MV-4-11 (cell line): ENCODE data around the gene CLCN7.

Experiments
- DNase-seq: peaks from one replicate; lab custom pipeline; 2025; lab: John Stamatoyannopoulos, UW

The CLCN7 gene

DNA sequence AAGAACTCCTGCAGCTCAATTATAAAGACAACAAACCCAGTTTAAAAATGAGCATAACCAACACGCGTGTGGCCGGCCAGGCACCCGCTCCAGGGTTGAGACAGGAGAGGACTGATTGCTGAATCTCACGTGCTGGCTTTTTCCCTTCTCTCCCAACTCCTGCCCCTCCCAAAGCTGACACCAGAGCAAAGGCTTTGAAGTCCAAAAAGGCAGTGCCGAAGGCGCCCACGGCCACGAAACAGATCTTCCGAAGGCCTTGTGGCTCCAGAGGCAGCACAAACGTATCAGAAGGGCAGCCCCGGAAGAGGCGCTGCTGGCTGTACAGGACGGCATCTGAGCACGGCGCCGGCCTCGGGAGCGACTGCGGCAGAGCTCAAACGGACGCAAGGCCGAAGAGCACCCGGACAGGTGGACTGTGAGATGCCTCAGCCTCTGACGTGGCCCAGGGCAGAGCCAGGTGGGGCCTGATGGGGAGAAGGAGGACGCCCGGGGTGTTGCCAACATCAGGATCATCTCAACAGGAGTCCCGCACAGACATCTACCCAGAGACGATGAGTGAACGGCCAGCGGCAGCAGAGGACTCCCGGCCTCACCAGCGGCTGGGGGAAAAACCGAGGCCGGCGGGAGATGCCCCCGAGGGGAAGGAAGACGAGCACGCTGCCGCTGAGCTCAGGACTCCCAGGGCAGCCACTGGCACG, 10.5 kb downstream of the CLCN7 start:
- no peak for DNase-seq

DNA sequence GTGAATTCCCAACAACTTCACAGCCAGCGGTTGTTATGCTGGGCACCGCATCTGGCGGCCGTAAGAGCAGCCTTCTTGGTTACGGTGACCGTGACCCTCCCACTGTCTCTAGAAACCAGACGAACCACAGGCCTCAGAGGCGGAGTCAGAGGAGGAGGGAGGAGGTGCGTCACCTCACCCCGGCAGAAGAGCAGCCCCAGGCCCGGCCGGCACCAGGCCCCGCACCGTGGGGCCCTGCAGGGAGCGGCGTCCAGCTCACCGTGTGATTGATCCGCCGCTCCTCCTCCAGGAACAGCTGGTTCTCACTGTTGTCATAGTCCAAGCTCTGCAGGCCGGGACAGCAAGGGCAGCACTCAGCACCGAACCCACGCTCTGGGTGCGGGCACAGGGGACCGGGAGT, 13.7 kb downstream of the CLCN7 start:
- no peak for DNase-seq

DNA sequence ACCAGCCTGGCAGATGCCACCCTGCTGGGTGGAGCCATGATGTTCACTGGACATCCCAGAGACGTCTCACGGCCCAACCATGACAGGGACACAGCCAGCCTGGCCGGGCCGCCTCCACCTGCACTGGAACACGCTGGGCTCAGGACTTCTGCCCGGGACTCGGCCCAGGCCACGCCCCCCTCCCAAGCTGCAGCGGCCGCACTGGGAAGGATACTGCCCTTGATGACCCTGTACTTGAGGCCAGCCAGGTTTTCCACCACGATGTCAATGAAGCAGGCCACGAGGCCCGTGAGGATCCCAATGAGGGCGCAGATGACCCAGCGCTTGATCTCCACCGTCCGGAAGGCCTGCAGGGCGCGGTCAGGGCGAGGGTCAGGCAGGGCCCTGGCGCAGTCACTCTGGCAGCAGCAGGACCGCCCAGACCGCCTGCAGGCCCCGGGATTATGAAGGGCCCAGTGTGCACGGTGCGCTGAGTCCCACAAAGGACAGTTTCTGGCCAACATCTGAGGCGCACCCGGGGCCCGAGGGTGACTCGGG, 14.2 kb downstream of the CLCN7 start:
- DNase-seq: no peak

DNA sequence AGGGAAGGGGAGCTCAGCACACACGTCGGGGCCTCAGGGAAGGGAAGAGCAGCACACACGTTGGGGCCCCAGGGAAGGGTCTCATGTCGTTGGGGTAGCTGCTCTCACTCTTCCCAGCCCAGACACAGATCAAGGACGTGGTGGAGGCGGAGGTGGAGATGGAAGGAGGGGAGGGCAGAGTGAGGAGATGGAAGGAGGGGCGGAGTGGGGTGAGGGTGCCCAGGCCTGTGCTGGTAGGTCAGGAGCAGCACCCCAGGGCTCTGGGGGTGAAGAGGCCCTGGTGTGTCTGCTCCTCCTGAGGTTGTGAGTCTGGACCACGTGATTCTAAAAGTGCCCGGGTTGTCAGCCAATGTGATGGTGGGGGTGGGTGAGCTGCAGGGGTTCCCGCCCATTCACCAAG, 14.9 kb downstream of the CLCN7 start:
- DNase-seq: no peak

DNA sequence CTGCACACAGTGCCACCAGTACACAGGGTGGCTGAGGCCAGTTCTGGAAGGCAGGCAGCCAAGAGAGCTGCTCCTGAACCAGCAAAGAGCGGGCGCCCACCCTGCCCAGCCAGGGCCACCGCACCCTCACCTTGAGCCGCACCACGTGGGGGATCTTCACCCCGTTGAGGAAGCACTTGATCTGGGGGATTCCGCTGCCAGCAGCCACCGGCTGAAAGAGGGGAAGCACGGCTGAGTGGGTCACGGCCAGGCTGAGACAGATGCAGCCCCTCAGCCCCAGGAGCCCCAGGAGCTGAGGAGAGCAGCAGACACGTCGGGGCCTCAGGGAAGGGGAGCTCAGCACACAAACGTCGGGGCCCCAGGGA, 15.9 kb downstream of the CLCN7 start:
- DNase-seq: no peak

DNA sequence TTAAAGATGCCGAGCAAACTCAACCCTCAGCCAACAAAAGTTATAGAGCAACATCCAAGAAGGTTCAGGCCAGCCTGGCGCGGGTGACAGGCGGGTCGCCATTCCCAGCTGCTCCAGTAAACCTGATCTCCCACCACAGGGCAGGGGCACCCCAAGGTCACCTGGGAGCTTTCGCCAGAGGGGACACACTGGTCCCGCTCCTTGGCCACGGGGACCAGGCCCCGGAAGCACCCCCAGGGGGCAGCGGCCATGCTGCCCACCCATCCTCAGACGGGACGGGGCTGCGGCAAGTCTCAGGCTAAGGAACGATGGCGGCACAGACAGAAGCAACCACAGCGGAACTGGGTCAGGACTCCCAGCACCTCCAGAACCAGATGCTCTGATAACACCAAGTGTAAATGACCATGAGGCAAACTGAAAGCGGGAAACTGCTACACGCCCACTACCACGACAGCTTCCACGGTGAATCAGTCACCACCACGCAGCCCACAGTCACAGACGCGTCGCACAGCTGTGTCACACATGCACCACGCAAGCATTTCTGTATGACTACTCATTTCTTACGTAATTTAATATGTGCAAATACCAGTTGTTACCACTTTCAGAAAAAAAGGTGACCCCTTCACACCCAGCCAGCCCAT, 16.4 kb downstream of the CLCN7 start:
- DNase-seq: peak; percentile 51

DNA sequence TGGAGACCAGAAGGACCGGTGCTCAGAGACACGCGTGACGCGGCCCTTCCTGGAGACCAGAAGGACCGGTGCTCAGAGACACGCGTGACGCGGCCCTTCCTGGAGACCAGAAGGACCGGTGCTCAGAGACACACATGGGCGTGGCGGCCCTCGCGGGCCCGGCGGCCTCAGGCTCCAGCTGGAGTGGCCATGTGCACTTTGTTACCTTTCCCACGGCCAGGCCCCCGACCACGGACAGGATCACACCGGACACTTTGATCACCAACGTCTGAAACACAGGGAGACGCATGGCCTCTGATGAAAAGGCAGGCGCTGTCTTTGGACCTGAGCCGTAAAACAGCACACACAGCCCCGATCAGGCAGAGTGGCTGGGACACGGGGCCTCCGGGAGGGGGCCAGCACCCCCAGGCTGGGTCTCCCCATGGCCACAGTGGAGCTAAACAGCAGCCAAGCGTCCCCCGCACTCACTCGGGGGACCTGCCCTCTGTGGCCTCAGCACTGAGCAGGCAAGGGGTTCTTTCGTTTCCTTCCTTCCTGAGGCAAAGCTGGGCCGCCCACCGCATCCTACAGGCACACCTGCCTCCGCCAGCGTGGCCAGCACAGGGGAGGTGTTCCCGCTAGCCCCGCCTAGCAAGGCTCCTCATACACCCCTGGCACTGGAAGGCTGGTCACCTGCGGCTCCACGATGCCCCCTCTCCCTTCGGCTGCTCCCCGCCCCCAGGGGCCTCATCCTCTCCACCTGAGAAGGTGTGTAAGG, 17.2 kb downstream of the CLCN7 start:
- no peak for DNase-seq

DNA sequence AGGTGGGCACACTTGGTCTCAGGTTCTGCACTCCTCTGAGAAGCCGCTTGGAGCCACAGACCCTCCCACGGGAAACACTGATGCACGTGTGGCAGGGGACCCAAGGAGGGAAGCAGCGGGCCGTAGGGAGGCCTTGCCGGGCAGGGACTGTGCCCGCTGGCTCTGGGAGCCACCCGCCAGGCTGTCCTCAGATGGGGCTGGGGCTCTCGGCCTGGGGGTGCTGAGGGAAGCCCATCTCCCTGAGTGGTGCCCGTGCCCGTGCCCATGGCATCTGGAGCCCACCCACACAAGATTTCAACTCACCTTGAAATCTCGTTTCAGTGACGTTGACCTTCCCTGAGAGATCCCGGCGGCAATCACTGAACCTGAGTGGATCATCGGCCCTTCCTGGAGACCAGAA, 17.9 kb downstream of the CLCN7 start:
- no peak for DNase-seq

DNA sequence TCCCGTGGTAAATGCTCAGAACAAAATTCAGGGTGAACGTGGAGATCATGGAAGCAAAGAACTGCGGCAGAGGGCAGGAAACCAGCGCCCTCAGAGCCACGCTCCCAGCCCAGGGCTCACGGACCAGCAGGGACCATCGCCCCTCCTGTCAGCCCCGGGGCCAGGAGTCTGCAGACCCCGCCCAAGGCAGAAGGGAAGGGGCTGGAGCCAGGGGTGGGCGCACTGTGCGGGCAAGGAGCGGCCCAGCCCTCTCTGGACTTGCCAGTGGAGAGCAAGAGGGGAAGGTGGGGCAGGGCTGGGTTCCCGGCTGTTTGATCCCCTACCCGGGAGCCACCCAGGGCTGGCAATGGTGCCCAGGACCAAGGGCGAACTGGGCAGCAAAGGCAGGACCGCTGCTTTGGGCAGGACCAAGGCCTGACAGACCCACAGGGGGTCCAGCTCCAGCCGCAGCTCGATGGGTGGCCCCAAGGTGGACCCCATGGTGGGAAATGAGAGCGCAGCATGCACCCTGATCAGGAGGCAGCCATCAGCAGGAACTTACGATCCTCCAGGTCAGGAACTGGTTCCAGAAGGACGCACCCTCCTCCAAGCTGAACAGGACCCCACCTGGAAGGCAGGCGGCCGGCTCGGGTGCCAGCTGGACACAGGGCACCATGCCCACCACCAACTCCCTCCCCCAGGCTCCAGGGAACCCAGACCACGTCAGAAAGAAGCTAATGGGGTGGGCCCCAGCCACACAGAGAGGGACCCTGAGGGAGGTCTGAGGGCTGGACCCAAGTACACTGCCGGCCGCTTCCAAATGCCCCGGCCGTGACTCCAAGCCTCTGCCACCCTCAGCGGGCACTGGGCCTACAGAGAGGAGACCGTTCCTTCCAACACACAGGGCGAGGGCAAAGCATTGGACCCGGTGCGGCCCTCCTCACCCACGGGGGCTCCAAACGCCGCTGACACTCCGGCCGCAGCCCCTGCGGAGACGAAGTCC, 19.3 kb downstream of the CLCN7 start:
- no peak for DNase-seq

DNA sequence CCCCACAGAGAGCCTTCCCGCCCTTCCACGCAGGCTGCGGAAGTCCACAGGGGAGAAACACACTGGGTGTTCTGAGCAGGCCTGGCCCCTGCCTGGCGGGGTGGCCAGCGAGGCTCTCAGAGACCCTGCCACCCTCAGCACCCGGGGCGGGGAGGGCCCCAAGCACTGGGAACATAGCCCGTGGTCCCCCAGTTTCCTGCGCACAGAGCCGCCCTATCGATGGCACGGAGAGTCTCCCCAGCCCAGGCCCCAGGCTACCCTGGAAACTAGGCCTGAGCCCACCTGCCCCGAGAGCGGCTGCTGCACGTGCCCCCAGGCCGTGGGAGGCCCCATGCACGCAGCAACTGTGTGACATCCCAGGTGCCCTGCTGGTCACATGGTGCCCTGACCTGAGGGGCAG, 20.3 kb downstream of the CLCN7 start:
- no peak for DNase-seq

DNA sequence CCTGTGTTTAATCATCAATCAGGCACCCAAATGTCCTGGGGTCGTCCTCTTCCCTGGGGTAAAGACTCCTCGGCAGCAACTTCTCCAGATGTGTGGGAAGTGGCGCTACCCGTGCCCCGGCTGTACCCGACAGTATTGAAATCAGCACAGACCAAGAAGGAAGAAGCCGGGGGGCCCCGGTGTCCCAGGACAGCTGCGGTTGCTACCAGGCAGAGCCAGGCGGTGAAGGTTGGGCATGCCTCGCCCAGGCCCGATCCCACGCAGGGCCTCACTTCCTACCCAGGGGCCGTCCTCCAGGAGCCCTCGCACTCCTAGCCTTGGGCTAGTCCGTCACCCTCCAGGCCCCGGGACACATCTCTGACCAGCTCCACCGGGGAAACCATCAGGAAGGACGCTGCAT, 21.5 kb downstream of the CLCN7 start:
- no peak for DNase-seq

DNA sequence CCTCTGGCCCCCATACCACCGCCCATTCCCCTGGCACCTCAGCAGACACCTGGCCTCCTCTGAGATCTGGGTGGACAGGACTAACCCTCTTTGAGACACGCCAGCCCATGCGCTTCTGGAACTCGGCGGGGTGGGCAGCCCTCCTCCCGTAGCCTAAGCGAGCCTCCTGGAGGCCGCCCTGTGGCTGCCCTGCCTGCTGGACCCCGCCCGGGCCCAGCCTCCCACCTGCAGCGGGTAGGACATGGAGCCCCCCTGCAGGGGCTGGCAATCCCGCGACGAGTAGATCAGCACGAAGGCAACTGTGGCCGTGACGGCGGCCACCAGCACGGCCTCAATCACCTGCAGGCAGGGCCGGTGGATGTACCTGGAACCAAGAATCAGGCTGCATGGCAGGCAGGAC, 22.3 kb downstream of the CLCN7 start:
- no peak for DNase-seq

DNA sequence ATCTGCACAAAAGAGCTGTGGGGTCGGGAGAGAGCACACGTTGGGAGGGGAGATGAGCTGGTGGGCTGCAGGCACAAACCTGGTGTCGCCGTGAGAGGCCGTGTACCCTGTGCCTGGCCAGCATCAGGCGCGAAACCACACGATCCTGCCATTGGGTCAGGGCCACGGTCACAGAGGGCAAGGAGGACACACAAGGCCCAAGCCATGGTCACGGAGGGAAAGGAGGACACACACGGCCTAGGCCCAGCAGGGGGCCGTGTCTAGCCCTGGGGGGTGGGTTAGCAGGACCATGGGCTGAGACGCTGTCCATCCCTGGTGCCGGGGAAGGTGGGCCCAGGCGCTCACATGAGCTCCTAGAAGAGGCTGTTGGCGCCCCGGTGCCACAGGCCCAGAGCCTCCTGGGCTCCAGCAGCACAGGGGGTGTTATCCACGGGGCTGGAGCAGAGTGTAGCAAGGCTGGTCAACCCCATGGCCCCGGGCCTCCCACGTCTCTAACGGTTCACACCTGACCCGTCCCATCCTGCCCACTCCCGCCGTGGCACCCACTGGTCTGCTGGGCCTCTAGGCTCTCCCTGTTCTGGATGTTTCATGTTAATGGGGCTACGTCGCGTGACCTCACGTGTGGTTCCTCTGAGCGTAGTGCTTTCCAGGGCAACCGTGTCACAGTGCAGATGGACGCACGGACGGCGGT, 23.0 kb downstream of the CLCN7 start:
- no peak for DNase-seq

DNA sequence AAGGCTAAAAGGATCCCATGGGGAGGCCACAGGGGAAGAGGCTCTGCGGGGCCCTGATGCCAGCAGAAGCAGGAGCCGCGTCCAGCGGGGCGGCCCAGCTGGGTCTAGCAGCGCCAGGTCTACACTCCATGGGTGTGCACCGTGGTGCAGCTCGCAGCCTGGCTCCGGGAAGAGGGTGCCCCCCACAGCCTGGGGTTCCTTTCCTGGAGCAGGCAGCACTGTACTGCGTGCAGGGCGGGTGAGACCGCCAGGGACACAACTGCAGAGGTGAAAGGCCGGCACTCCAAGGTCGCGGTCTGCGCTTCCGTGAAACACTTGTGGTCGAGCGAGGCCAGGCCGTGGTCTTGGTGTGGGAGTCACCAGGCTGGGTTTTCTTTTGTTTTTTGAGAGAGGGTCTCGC, 24.0 kb downstream of the CLCN7 start:
- DNase-seq: no peak

DNA sequence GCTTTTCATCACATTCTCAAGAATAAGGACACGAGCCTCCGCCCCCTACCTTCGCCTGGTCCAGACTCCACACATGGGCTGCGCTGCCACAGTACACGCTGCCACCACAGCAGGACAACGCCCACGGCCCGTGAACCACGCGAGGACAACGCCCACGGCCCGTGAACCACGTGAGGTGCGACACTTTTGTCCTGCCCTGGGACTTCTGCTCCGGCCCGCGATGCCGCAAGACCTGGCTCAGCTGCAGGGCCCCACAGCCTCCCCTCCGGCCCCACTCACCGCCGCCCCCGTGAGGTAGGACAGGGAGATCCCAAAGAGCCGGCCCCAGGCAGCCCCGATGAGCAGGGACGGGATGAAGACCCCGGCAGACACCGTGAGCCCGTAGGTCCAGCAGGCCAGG, 24.6 kb downstream of the CLCN7 start:
- no peak for DNase-seq

DNA sequence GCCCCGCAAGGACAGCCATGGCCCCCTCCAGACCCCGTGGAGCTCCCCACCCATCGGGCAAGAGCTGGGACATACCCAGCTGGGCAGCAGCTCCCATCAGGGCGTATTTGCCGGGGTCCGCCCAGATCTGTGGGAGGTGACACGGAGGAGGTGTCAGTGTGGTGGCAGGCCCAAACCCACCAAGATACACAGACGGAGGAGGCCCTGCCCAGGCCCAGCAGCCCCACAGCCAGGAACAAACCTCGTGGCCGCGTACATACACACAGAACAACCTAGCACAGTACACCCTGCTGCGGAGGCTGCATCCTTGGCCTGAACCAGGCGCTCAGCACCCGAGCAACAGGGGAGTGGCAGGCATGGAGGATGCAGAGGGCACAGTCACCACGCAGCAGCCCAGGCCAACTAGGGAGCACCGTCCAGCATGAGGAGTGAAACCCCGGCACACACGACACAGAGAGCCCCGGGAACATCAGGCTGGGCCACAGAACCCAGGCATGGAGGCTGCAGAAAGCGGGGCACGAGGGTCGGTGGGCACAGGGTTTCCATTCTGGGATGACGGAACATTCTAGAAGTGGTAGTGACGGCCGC, 25.5 kb downstream of the CLCN7 start:
- DNase-seq: no peak

DNA sequence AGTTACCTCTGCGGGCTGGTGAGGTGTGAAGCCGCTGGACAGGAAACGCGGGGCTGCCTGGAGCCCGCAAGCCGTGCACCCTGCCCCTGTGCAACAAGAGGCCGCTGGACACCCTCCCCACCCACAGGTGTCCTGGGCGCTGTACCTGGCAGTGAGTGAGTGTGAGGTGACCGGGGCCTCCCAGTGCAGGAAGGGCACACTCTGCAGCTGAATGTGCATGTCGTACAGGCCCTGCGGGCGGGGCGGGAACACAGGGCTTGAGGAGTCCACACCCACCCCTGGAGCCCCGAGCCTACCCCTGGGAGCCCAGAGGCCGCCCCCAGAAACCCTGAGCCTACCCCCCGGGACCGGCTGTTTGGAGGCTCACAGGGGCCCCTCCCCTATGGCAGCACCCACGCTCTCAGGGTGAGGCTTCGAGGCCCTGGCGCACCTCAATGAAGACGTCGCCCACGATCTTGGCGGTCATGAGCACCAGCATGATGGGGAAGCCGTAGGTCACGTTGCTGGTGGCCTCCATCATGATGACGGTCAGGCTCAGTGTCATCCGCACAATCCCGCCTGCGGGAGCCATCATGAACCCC, 26.2 kb downstream of the CLCN7 start:
- no peak for DNase-seq

DNA sequence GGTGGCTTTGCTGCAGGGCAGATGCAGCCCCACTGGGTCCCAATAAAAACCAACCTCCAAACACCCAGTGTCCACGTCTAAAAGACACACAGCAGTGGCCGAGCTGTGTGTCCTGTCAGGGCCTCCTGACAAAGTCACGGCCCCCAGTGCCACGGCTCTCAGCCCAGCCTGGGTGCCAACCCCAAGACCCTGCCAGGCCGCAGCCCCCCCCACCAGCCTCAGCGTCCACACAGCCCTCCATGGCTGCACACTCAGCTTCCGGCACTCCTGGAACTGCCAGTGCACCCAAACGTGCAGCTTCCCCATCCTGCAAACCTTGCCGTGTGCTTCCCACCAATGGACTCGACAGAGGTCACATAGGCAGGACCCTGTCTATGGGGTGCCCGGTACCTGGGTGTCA, 26.9 kb downstream of the CLCN7 start:
- DNase-seq: no peak

DNA sequence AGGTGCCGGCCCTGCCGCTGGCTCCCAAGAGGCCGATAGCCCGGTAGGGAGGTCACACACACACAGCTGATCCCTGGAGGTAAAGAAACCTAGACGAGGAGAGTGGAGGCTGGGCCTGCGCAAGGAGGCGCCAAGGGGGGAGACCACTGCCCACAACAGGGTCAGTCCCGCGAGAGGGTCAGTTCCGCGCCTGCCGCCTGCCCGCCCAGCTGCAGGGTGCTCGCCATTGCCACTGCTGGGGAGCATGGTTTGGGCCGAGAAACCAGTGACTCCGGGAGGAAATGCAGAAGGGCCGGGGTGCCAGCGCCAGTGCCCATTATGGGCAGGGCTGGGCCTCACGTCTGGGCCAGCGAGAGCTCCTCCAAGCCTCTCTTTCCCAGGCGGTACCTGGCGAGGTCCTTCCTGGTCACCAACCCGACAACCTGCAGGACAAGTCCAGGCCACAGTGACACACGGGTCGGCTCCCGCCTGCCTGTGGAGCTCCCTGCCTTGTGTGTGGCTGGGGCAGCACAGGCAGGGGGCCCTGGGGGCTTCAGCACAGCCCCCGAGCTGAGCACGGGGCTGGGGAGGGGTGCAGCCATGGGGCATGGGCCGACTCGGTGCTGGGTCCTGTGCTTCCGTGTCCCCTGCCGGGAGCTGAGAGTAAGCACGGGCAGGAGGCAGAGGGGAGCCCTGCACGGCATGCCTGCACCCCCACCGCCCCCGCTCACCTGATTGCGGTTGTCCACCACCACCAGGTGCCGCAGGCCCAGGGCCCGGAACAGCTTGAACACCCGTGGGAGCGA, 28.3 kb downstream of the CLCN7 start:
- DNase-seq: no peak
